GM23338 (cell line): ENCODE results near the gene DNAJC16. TPM values are rescaled to one million over a fixed set of nuclear protein-coding genes. Genes with fewer than 3 reads are reported as not detected.
A peak's percentile ranks its signal among the peaks of the same experiment; 100 is the strongest.

Source experiments
- ATAC-seq: fragments of 200-7000 bp; cut with Tn5 transposase; 3 replicates; pipeline ENCODE4 v1.9.1; 2020
- DNase-seq: peaks from one replicate; pipeline ENCODE4 v3.0.0-alpha.2; 2015; ENCODE audit warnings: low spot score
- H2AFZ ChIP-seq: fragments of 200-600 bp; sonication (generic); 2 replicates; pipeline ENCODE4 v1.8.0; 2016; ENCODE audit warnings: antibody characterized with exemption, mild to moderate bottlenecking, moderate library complexity
- H3F3A ChIP-seq: fragments of 200-600 bp; sonication (generic); replicated peaks from 2 replicates; pipeline ENCODE4 v1.8.0; 2017; ENCODE audit warnings: antibody characterized with exemption, mixed run types, low read depth
- H3K27ac ChIP-seq: fragments of 200-600 bp; sonication (generic); 2 replicates; pipeline ENCODE4 v1.6.1; 2016; ENCODE audit warnings: low read depth
- H3K27me3 ChIP-seq: fragments of 200-600 bp; sonication (generic); 2 replicates; pipeline ENCODE4 v1.8.0; 2016; ENCODE audit warnings: mild to moderate bottlenecking, mixed run types, moderate library complexity; ENCODE audit not compliant: insufficient read depth
- H3K36me3 ChIP-seq: fragments of 200-600 bp; sonication (generic); 2 replicates; pipeline ENCODE4 v1.8.0; 2016; ENCODE audit warnings: mild to moderate bottlenecking; ENCODE audit not compliant: insufficient read depth
- H3K4me1 ChIP-seq: fragments of 200-600 bp; sonication (generic); 2 replicates; pipeline ENCODE4 v1.8.0; 2016; ENCODE audit warnings: mild to moderate bottlenecking, moderate library complexity; ENCODE audit not compliant: insufficient read depth
- H3K4me2 ChIP-seq: fragments of 200-600 bp; sonication (generic); 2 replicates; pipeline ENCODE4 v1.7.1; 2017; ENCODE audit warnings: mixed run types
- H3K4me3 ChIP-seq: fragments of 200-600 bp; sonication (generic); 2 replicates; pipeline ENCODE4 v1.6.1; 2016; ENCODE audit warnings: mixed run types
- H3K79me2 ChIP-seq: fragments of 200-600 bp; sonication (generic); replicated peaks from 2 replicates; pipeline ENCODE4 v1.8.0; 2017; ENCODE audit warnings: mild to moderate bottlenecking; ENCODE audit not compliant: insufficient read depth
- H3K9me2 ChIP-seq: fragments of 200-600 bp; sonication (generic); 2 replicates; pipeline ENCODE4 v1.8.0; 2017; ENCODE audit not compliant: insufficient read depth
- H4K20me1 ChIP-seq: fragments of 200-600 bp; sonication (generic); replicated peaks from 2 replicates; pipeline ENCODE4 v1.8.0; 2017; ENCODE audit warnings: mild to moderate bottlenecking; ENCODE audit not compliant: insufficient read depth
- H3K27ac Mint-ChIP-seq: 2 replicates; pipeline ENCODE4 v1.8.0; 2020; ENCODE audit warnings: inconsistent platforms, mild to moderate bottlenecking, moderate library complexity, mixed read lengths
- H3K27me3 Mint-ChIP-seq: 3 replicates; pipeline ENCODE4 v1.8.0; 2022; ENCODE audit warnings: low read depth, mild to moderate bottlenecking, moderate library complexity, mixed read lengths, inconsistent platforms; ENCODE audit not compliant: insufficient read depth, poor library complexity
- H3K36me3 Mint-ChIP-seq: 3 replicates; pipeline ENCODE4 v1.8.0; 2021; ENCODE audit warnings: low read depth, mild to moderate bottlenecking, inconsistent platforms, moderate library complexity, mixed read lengths
- H3K4me1 Mint-ChIP-seq: 3 replicates; pipeline ENCODE4 v1.8.0; 2020; ENCODE audit warnings: mild to moderate bottlenecking, inconsistent platforms, mixed read lengths
- H3K4me3 Mint-ChIP-seq: 3 replicates; pipeline ENCODE4 v1.8.0; 2021; ENCODE audit warnings: moderate library complexity, mild to moderate bottlenecking, inconsistent platforms, mixed read lengths
- H3K9me3 Mint-ChIP-seq: 3 replicates; pipeline ENCODE4 v1.8.0; 2020; ENCODE audit warnings: moderate library complexity, mild to moderate bottlenecking, inconsistent platforms, mixed read lengths
- CREB1 ChIP-seq: fragments of 250-450 bp; sonication (Bioruptor Pico); IDR thresholded peaks from 2 replicates; pipeline ENCODE4 v1.5.0; 2020; ENCODE audit warnings: low read depth, mild to moderate bottlenecking, moderate library complexity
- CTCF ChIP-seq, 2 experiments: fragments of 200-600 bp in 1 of 2; sonication (generic) in 1 of 2; conservative IDR thresholded peaks; 2 replicates each; pipeline versions ENCODE4 v1.5.1 to v1.6.1; 2016 to 2017; ENCODE audit warnings: antibody characterized with exemption in 2 of 2, low read depth in 2 of 2, mild to moderate bottlenecking in 2 of 2, moderate library complexity in 1 of 2
- ETS1 ChIP-seq: IDR thresholded peaks from 2 replicates; pipeline ENCODE4 v1.6.1; 2016; ENCODE audit warnings: antibody characterized with exemption
- EZH2 ChIP-seq: fragments of 200-600 bp; sonication (generic); IDR thresholded peaks from one replicate; pipeline ENCODE4 v1.8.0; 2017; ENCODE audit warnings: antibody characterized with exemption, mild to moderate bottlenecking, low read depth; ENCODE audit not compliant: unreplicated experiment
- EZH2phosphoT487 ChIP-seq: fragments of 200-600 bp; sonication (generic); IDR thresholded peaks from one replicate; pipeline ENCODE4 v1.8.1; 2018; ENCODE audit warnings: antibody characterized with exemption; ENCODE audit not compliant: unreplicated experiment
- JUNB ChIP-seq: IDR thresholded peaks from one replicate; pipeline ENCODE4 v1.6.1; 2016; ENCODE audit warnings: antibody characterized with exemption; ENCODE audit not compliant: unreplicated experiment
- NANOG ChIP-seq: IDR thresholded peaks from 2 replicates; pipeline ENCODE4 v1.6.1; 2016; ENCODE audit warnings: antibody characterized with exemption, borderline replicate concordance
- POLR2AphosphoS5 ChIP-seq: IDR thresholded peaks from 2 replicates; pipeline ENCODE4 v1.6.1; 2016; ENCODE audit warnings: antibody characterized with exemption, low read depth
- REST ChIP-seq: IDR thresholded peaks from one replicate; pipeline ENCODE4 v1.6.1; 2018; ENCODE audit warnings: antibody characterized with exemption; ENCODE audit not compliant: unreplicated experiment
- STAT1 ChIP-seq: IDR thresholded peaks from one replicate; pipeline ENCODE4 v1.6.1; 2016; ENCODE audit warnings: antibody characterized with exemption; ENCODE audit not compliant: unreplicated experiment
- ZNF114 ChIP-seq: fragments of 250-450 bp; sonication (Bioruptor Pico); IDR thresholded peaks from 2 replicates; pipeline ENCODE4 v1.5.0; 2020; ENCODE audit warnings: mild to moderate bottlenecking, moderate library complexity
- ZNF331 ChIP-seq: fragments of 250-450 bp; sonication (Bioruptor Pico); IDR thresholded peaks from 2 replicates; pipeline ENCODE4 v1.5.0; 2020; ENCODE audit warnings: low read depth, mild to moderate bottlenecking, moderate library complexity
- ZNF462 ChIP-seq: fragments of 250-450 bp; sonication (Bioruptor Pico); IDR thresholded peaks from 2 replicates; pipeline ENCODE4 v1.5.0; 2020; ENCODE audit warnings: mild to moderate bottlenecking, moderate library complexity
- polyA plus RNA-seq: library from polyadenylated mRNA; unstranded; fragments of >200 nt; fragmentation: Nextera tagmentation; extraction: Ambion mirVana; gene quantifications from 2 replicates; pipeline ENCODE4 v1.2.1, GENCODE V29; 2016
- total RNA-seq: library from RNA; depleted of rRNA; stranded (reverse); fragments of >200 nt; shearing (Covaris generic); gene quantifications from 2 replicates; pipeline ENCODE4 v1.2.3, GENCODE V29; 2014

The DNAJC16 gene
- total and polyA plus RNA-seq, 2 experiments from 2014 or later = 6.3 to 18.0 TPM

- H2AFZ ChIP-seq = no peak overlapping the region
- ATAC-seq (peak; percentile 42), DNase-seq (peak; percentile 36)
- Mint-ChIP-seq H3K36me3 (no peaks in the 10 kb centered on the region), H3K27ac (no peak overlapping the region), H3K27me3 (peaks cover 1% of the 10 kb centered on the region), H3K9me3 (no peaks in the 10 kb centered on the region), H3K4me3 (no peak overlapping the region), H3K4me1 (no peaks in the 10 kb centered on the region)
- H3K4me1 ChIP-seq = no peaks in the 10 kb centered on the region
- H3K4me3 ChIP-seq = no peak overlapping the region
- no peak overlapping the region for H3K27ac ChIP-seq
- no peaks in the 10 kb centered on the region for H3K79me2 ChIP-seq
- no peaks in the 10 kb centered on the region for H3K9me2 ChIP-seq
- H3K4me2 ChIP-seq = no peak overlapping the region
- no peaks in the 10 kb centered on the region; the same call in 1 of the 2 replicates for H4K20me1 ChIP-seq
- no peaks in the 10 kb centered on the region for H3K36me3 ChIP-seq
- no peaks in the 10 kb centered on the region for H3F3A ChIP-seq
- no peaks in the 10 kb centered on the region for H3K27me3 ChIP-seq
- no peak for TF ChIP-seq STAT1
- no peak for TF ChIP-seq JUNB
- no peak for TF ChIP-seq ZNF331
- TF ChIP-seq CREB1 (CRISPR knock-in tag) = no peak
- TF ChIP-seq CTCF (conservative IDR thresholded peaks at IDR 0.05; ENCODE audit: low read depth in 2 of 2) = no peak
- no peak for TF ChIP-seq REST
- TF ChIP-seq EZH2phosphoT487 = no peak
- no peak for TF ChIP-seq POLR2AphosphoS5
- no peak for TF ChIP-seq ZNF462
- no peak for TF ChIP-seq NANOG
- TF ChIP-seq ETS1 = no peak
- no peak for TF ChIP-seq EZH2
- no peak for TF ChIP-seq ZNF114 (CRISPR knock-in tag)
Measured at GRCh38 chr1:15476927-15477326, 49.7 kb upstream of the DNAJC16 start.
